ENCODE measurements around the gene MYH16.
"Not testable (repeated sequence)": the region's sequence is repeated elsewhere in the genome, so short reads cannot be mapped to it uniquely, and the experiment has no call there.

MYH16 gene

DNA sequence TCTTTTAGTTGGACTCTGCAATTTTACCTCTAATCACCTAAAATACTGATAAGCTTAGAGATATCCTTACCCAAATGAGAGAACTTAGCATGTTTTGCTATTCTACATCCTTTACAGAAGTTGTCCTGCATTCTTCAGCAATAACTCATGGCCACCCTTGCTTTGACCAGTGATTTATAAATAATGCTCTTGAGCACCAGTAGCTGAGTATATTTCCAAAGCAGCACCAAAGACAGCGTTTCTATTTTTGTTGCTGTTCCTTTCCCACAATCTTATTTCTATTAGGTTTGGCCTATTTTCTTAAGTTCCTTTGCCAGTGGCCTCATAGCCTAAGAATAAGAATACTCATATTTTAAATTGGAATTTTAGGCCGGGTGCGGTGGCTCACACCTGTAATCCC lies 68.0 kb downstream of the MYH16 start:
- DNase-seq (ENCODE audit: low read depth) = no peak
- H3K4me3 ChIP-seq (ENCODE audit: low read depth, low read length) = no peak overlapping the region

DNA sequence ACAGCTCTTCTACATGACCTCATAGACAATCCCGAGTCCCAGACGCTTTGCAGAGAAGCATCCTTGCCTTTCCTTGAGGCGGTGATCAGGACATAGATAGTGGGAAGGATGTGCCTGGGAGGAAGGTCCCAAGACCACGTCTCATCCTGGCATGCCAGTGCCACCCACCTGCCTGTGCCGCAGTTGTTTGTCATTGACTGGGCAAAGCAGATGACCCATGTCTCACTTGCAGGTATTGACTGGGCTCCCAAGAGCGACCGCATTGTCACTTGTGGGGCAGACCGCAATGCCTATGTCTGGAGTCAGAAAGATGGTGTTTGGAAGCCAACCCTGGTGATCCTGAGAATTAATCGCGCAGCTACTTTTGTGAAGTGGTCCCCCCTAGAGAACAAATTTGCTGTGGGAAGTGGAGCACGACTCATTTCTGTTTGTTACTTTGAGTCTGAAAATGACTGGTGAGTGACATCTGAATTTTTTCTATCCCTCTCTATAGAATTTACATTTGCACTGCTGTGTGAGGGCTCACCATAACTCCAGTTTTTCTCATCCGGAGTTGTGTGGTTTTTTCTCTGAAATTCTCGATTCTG lies 71.5 kb downstream of the MYH16 start:
- TF ChIP-seq, protein P1, sequence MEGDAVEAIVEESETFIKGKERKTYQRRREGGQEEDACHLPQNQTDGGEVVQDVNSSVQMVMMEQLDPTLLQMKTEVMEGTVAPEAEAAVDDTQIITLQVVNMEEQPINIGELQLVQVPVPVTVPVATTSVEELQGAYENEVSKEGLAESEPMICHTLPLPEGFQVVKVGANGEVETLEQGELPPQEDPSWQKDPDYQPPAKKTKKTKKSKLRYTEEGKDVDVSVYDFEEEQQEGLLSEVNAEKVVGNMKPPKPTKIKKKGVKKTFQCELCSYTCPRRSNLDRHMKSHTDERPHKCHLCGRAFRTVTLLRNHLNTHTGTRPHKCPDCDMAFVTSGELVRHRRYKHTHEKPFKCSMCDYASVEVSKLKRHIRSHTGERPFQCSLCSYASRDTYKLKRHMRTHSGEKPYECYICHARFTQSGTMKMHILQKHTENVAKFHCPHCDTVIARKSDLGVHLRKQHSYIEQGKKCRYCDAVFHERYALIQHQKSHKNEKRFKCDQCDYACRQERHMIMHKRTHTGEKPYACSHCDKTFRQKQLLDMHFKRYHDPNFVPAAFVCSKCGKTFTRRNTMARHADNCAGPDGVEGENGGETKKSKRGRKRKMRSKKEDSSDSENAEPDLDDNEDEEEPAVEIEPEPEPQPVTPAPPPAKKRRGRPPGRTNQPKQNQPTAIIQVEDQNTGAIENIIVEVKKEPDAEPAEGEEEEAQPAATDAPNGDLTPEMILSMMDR (IDR thresholded peaks at IDR 0.05; ENCODE audit: low read depth, low read length, missing control alignments) = no peak
- DNase-seq (ENCODE audit: low read depth) = no peak
- no peak overlapping the region for H3K4me3 ChIP-seq (ENCODE audit: low read depth, low read length)

More for the DNA sequence above, 68.0 kb downstream of the MYH16 start:
- TF ChIP-seq, protein P1 (IDR thresholded peaks at IDR 0.05; ENCODE audit: low read depth, low read length, missing control alignments) = no peak

DNA sequence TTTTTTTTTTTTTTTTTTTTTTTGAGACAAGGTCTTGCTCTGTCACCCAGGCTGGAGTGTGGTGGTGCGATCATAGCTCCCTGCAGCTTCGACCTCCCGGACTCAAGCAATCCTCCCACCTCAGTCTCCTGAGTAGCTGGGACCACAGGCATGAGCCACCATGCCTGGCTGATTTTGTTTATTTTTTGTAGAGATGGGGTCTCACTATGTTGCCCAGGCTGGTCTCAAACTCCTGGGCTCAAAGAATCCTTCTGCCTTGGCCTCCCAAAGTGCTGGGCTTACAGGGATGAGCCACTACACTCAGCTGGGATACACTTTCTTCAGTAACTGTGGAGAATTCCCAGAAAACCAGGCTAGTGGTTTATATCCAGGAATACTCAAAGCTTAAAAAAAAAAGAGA lies 78.0 kb downstream of the MYH16 start:
- not testable (repeated sequence) for DNase-seq (ENCODE audit: low read depth); H3K4me3 ChIP-seq (ENCODE audit: low read depth, low read length)

DNA sequence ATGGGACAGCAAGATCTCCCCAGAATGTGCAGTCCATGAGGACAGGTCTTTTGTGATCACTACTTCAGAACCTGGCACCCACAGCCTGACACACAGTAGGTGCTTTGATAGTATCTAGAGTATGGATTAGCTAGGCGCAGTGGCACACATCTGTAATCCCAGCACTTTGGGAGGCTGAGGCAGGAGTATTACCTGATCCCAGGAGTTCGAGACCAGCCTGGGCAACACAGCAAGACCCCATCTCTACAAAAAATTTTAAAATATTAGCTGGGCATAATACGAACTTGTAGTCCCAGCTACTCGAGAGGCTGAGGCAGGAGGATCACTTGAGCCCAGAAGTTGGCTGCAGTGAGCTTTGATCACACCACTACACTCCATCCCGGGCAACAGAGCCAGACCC lies 79.6 kb downstream of the MYH16 start:
- DNase-seq (ENCODE audit: low read depth) = no peak
- H3K4me3 ChIP-seq (ENCODE audit: low read depth, low read length) = no peak overlapping the region
- TF ChIP-seq, protein P1 (IDR thresholded peaks at IDR 0.05; ENCODE audit: low read depth, low read length, missing control alignments) = no peak

DNA sequence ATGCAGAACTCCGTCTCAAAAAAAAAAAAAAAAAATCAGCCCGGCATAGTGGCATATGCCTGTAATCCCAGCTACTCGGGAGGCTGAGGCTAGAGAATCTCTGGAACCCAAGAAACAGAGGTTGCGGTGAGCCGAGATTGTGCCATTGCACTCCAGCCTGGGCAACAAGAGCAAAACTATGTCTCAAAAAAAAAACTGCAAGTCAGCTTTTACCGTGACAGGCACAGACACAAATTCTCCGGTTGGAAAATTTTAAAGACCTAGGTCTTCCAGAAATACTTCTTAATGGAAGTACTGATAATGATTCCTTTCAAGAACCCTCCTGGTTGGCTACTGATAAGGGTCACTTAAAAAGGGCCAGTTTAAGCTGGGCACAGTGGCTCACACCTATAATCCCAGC lies 82.5 kb downstream of the MYH16 start:
- DNase-seq (ENCODE audit: low read depth) = no peak
- TF ChIP-seq, protein P1 (IDR thresholded peaks at IDR 0.05; ENCODE audit: low read depth, low read length, missing control alignments) = no peak
- no peak overlapping the region for H3K4me3 ChIP-seq (ENCODE audit: low read depth, low read length)

DNA sequence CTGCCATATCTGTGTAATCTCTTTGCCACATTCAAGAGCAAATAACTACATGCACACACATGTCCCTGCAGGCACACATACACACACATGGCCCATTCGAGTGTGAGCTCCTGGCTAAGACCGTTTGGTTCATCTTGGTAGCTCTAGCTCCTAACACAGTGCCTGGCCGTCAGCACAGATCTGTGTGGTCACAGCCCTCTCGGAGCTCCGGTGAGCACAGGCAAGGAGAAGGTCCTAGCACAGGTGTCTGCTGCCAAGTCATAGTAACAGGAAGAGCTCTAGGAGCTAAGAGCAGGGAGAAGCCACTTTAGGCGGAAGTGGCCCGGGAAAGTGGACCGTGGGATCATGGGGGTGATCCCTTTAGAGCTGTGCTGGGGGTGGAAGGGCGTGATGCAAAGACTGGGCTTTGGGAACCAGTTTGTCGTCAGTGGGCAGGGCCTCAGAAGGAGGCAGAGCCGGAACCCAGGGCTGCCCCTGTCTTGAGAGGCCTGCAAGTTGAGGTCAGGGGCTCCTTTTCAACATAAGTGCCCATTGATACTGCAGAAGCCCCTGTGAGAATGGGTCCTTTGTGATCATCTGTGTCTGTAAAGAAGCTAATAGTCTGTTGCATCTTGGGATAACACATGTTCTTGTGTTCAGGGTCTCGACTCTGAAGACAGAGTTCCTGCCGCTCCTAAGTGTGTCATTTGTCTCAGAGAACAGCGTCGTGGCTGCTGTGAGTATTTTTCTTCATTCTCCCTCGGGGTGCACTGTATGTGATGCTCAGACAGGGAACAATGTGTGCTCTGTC lies 85.3 kb downstream of the MYH16 start:
- H3K4me3 ChIP-seq (ENCODE audit: low read depth, low read length) = no peak overlapping the region
- no peak for DNase-seq (ENCODE audit: low read depth)
- TF ChIP-seq, protein P1 (IDR thresholded peaks at IDR 0.05; ENCODE audit: low read depth, low read length, missing control alignments) = no peak

DNA sequence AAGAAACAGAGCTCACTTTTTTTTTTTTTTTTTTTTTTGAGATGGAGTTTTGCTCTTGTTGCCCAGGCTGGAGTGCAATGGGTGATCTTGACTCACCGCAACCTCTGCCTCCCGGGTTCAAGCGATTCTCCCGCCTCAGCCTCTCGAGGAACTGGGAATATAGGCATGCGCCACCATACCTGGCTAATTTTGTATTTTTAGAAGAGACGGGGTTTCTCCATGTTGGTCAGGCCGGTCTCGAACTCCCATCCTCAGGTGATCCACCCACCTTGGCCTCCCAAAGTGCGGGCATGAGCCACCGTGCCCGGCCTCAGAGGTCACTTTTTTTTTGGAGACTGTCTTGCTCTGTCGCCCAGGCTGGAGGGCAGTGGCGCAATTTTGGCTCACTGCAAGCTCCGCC lies 85.9 kb downstream of the MYH16 start:
- not testable (repeated sequence) for DNase-seq (ENCODE audit: low read depth); H3K4me3 ChIP-seq (ENCODE audit: low read depth, low read length)

Data from GM12864 (cell line).